Keratinocyte (primary cell): ENCODE measurements around the gene ZSWIM2. TPM values are rescaled to one million over a fixed set of nuclear protein-coding genes. Genes with fewer than 3 reads are reported as not detected.

Source experiments
- DNase-seq: peaks from one replicate; pipeline ENCODE4 v3.0.0-alpha.2; 2011; ENCODE audit warnings: low read depth, missing footprints, low spot score
- FAIRE-seq: peaks from 2 replicates; lab custom pipeline; 2011; peaks lifted over from hg19 to GRCh38; lab: Jason Lieb, UNC
- H2AFZ ChIP-seq: 2 replicates; pipeline ENCODE4 v1.6.0; 2012; ENCODE audit warnings: low read length, control low read depth, inconsistent platforms; ENCODE audit not compliant: control insufficient read depth
- H3K27ac ChIP-seq: 2 replicates; pipeline ENCODE4 v1.5.1; 2011; ENCODE audit warnings: low read length; ENCODE audit not compliant: control insufficient read depth, insufficient read depth
- H3K27me3 ChIP-seq: 3 replicates; pipeline ENCODE4 v1.6.0; 2011; ENCODE audit warnings: low read length; ENCODE audit not compliant: control insufficient read depth, insufficient read depth; ENCODE audit errors: extremely low read depth
- H3K36me3 ChIP-seq, 2 experiments: 2 replicates in 1 of 2; 3 replicates in 1 of 2; pipeline ENCODE4 v1.5.1; 2011; ENCODE audit warnings: low read length in 2 of 2, mild to moderate bottlenecking in 1 of 2; ENCODE audit not compliant: control insufficient read depth in 2 of 2, insufficient read depth in 2 of 2; ENCODE audit errors: extremely low read depth in 1 of 2
- H3K4me1 ChIP-seq: 3 replicates; pipeline ENCODE4 v1.5.1; 2011; ENCODE audit warnings: low read length; ENCODE audit not compliant: control insufficient read depth, insufficient read depth; ENCODE audit errors: extremely low read depth
- H3K4me2 ChIP-seq: 3 replicates; pipeline ENCODE4 v1.6.0; 2011; ENCODE audit warnings: low read depth, low read length; ENCODE audit not compliant: control insufficient read depth, insufficient read depth; ENCODE audit errors: extremely low read depth
- H3K4me3 ChIP-seq, 3 experiments: fragments of 200-600 bp in 1 of 3; sonication (generic) in 1 of 3; 2 replicates in 2 of 3; 3 replicates in 1 of 3; pipeline ENCODE4 v1.5.1; 2011 to 2016; ENCODE audit warnings: low read length in 3 of 3, mild to moderate bottlenecking in 3 of 3, control low read depth in 2 of 3, inconsistent platforms in 1 of 3, low read depth in 1 of 3, mixed read lengths in 1 of 3, mixed run types in 1 of 3, moderate library complexity in 1 of 3; ENCODE audit not compliant: control insufficient read depth in 2 of 3, insufficient read depth in 2 of 3; ENCODE audit errors: extremely low read depth in 1 of 3
- H3K79me2 ChIP-seq: 2 replicates; pipeline ENCODE4 v1.6.0; 2012; ENCODE audit warnings: low read length; ENCODE audit not compliant: control insufficient read depth, insufficient read depth
- H3K9ac ChIP-seq: 3 replicates; pipeline ENCODE4 v1.6.0; 2011; ENCODE audit warnings: low read length; ENCODE audit not compliant: control insufficient read depth, insufficient read depth; ENCODE audit errors: extremely low read depth
- H3K9me1 ChIP-seq: 3 replicates; pipeline ENCODE4 v1.6.0; 2011; ENCODE audit warnings: low read length; ENCODE audit not compliant: control insufficient read depth, insufficient read depth; ENCODE audit errors: extremely low read depth
- H3K9me3 ChIP-seq: 2 replicates; pipeline ENCODE4 v1.5.1; 2012; ENCODE audit warnings: low read depth, low read length; ENCODE audit not compliant: control insufficient read depth
- H4K20me1 ChIP-seq: 3 replicates; pipeline ENCODE4 v1.6.0; 2011; ENCODE audit warnings: low read length; ENCODE audit not compliant: control insufficient read depth, insufficient read depth; ENCODE audit errors: extremely low read depth
- CTCF ChIP-seq, 3 experiments: IDR thresholded peaks in 1 of 3; conservative IDR thresholded peaks in 1 of 3; optimal IDR thresholded peaks in 1 of 3; 2 replicates in 2 of 3; 3 replicates in 1 of 3; pipeline versions ENCODE3 to v1.5.1; 2011; ENCODE audit warnings: low read length in 3 of 3, mild to moderate bottlenecking in 3 of 3, moderate library complexity in 2 of 3, control low read depth in 1 of 3, inconsistent platforms in 1 of 3; ENCODE audit not compliant: insufficient read depth in 2 of 3; ENCODE audit errors: extremely low read depth in 1 of 3
- EZH2 ChIP-seq: IDR thresholded peaks from one replicate; pipeline ENCODE4 v1.6.1; 2012; ENCODE audit warnings: inconsistent platforms, mild to moderate bottlenecking, low read length, moderate library complexity
- dilution Hi-C: fragments of 300-500 bp; cut with MboI; formaldehyde crosslinking; loops from one replicate; pipeline ENCODE4 v1.7.0; 2020; ENCODE audit warnings: low sequenced_read_pairs; ENCODE audit not compliant: extremely low pct_ligation_motif_present
- polyA plus RNA-seq, 5 experiments: library from polyadenylated mRNA; depleted of rRNA in 3 of 5; stranded (reverse) in 3 of 5; stranded (forward) in 1 of 5; unstranded in 1 of 5; fragments of >200 nt; gene quantifications; 1 replicate in 1 of 5; 2 replicates in 3 of 5; 3 replicates in 1 of 5; pipeline versions ENCODE4 v1.2.1 to v1.2.3, GENCODE V29; 2011 to 2012; ENCODE audit warnings: missing spikeins in 2 of 5, low read depth in 1 of 5, low replicate concordance in 1 of 5

The ZSWIM2 gene
- polyA plus RNA-seq, 1 donor (not counting 4 experiments of a cell fraction or from before 2014, with no cell fraction given), result not detected

GRCh38 chr2:186783254-186783653 is 65.7 kb downstream of the ZSWIM2 start:
- no peak overlapping the region for H3K9ac ChIP-seq
- peaks cover 1% of the 10 kb centered on the region for H3K9me3 ChIP-seq
- H3K27ac ChIP-seq, result no peak overlapping the region
- H3K27me3 ChIP-seq, result no peaks in the 10 kb centered on the region
- no peak overlapping the region for H2AFZ ChIP-seq
- no peak for TF ChIP-seq EZH2
- TF ChIP-seq CTCF (optimal IDR thresholded peaks at IDR 0.05 in 1 of 3, IDR thresholded peaks at IDR 0.05 in 1 of 3, conservative IDR thresholded peaks at IDR 0.05 in 1 of 3; ENCODE audit: extremely low read depth in 1 of 3, insufficient read depth in 2 of 3, low read length in 3 of 3), result no peak
- no peak overlapping the region for H3K4me3 ChIP-seq
- no peaks in the 10 kb centered on the region for H3K9me1 ChIP-seq
- no peak for FAIRE-seq
- no peaks in the 10 kb centered on the region for H3K79me2 ChIP-seq
- no peak for DNase-seq
- no peaks in the 10 kb centered on the region for H3K4me1 ChIP-seq
- dilution Hi-C loops, result no loop called here
- H3K36me3 ChIP-seq, result no peaks in the 10 kb centered on the region
- H4K20me1 ChIP-seq, result no peaks in the 10 kb centered on the region
- no peak overlapping the region for H3K4me2 ChIP-seq

- no peaks in the 10 kb centered on the region for H3K27me3 ChIP-seq
- peaks cover 1% of the 10 kb centered on the region for H3K9me3 ChIP-seq
- TF ChIP-seq CTCF (optimal IDR thresholded peaks at IDR 0.05 in 1 of 3, IDR thresholded peaks at IDR 0.05 in 1 of 3, conservative IDR thresholded peaks at IDR 0.05 in 1 of 3; ENCODE audit: extremely low read depth in 1 of 3, insufficient read depth in 2 of 3, low read length in 3 of 3) (peak in 2 of 3 experiments; percentile 11 to 46), EZH2 (no peak)
- dilution Hi-C loops, result no loop called here
- no peak overlapping the region for H3K4me3 ChIP-seq
- no peaks in the 10 kb centered on the region for H3K79me2 ChIP-seq
- DNase-seq (no peak), FAIRE-seq (no peak)
- H3K27ac ChIP-seq, result no peak overlapping the region
- no peaks in the 10 kb centered on the region for H4K20me1 ChIP-seq
- H3K4me1 ChIP-seq, result no peaks in the 10 kb centered on the region
- H3K9ac ChIP-seq, result no peak overlapping the region
- no peak overlapping the region for H2AFZ ChIP-seq
- no peaks in the 10 kb centered on the region for H3K9me1 ChIP-seq
- H3K36me3 ChIP-seq, result no peaks in the 10 kb centered on the region
- no peak overlapping the region for H3K4me2 ChIP-seq
Observed at GRCh38 chr2:186780701-186781316, 68.2 kb downstream of the ZSWIM2 start.

Other genes starting within 250 kb of the ZSWIM2 start
- gene FAM171B, start 155.1 kb downstream of the ZSWIM2 start, polyA plus RNA-seq, result 2.2 to 2.4 TPM (median 2.4 TPM) in 3 replicates